HepG2 (cell line): ENCODE measurements around the gene ABCC10. TPM values are rescaled to one million over a fixed set of nuclear protein-coding genes. Genes with fewer than 3 reads are reported as not detected.
A peak's percentile ranks its signal among the peaks of the same experiment; 100 is the strongest.

Experiments
- ATF7 ChIP-seq, 2 experiments: fragments of 450-650 bp in 1 of 2; sonication (generic) in 1 of 2; formaldehyde crosslinking in 1 of 2; IDR thresholded peaks; 2 replicates each; pipeline versions ENCODE4 v1.4.0 to v1.6.1; 2016 to 2020; ENCODE audit warnings: antibody characterized with exemption in 1 of 2, mild to moderate bottlenecking in 1 of 2, missing genetic modification reagents in 1 of 2
- DNMT1 ChIP-seq: sonication (generic); formaldehyde crosslinking; IDR thresholded peaks from 2 replicates; pipeline ENCODE4 v1.5.1; 2020; ENCODE audit warnings: mild to moderate bottlenecking, missing genetic modification reagents
- HHEX ChIP-seq: IDR thresholded peaks from 2 replicates; pipeline ENCODE4 v1.6.1; 2016; ENCODE audit warnings: control low read depth
- MAZ ChIP-seq, 2 experiments: sonication (generic) in 1 of 2; formaldehyde crosslinking in 1 of 2; IDR thresholded peaks; 2 replicates each; pipeline versions ENCODE4 v1.5.0 to v1.6.1; 2012 to 2020; ENCODE audit warnings: low read depth in 2 of 2, mild to moderate bottlenecking in 2 of 2, borderline replicate concordance in 1 of 2, improper control_type of control experiment in 1 of 2, low read length in 1 of 2, missing genetic modification reagents in 1 of 2, moderate library complexity in 1 of 2
- NBN ChIP-seq: fragments of 450-650 bp; conservative IDR thresholded peaks from 2 replicates; pipeline ENCODE4 v1.6.1; 2017
- PHF20 ChIP-seq: sonication (generic); formaldehyde crosslinking; IDR thresholded peaks from 2 replicates; pipeline ENCODE4 v1.5.0; 2020; ENCODE audit warnings: mild to moderate bottlenecking, missing genetic modification reagents
- SIN3B ChIP-seq: fragments of 150-350 bp; IDR thresholded peaks from 2 replicates; pipeline ENCODE4 v1.6.1; 2014; ENCODE audit warnings: low read length
- TCF12 ChIP-seq, 2 experiments: fragments of 450-650 bp in 1 of 2; sonication (generic) in 1 of 2; formaldehyde crosslinking in 1 of 2; IDR thresholded peaks; 2 replicates each; pipeline versions ENCODE4 v1.6.1 to v1.8.0; 2017 to 2022; ENCODE audit warnings: antibody characterized with exemption in 1 of 2, mild to moderate bottlenecking in 1 of 2, missing genetic modification reagents in 1 of 2, moderate library complexity in 1 of 2
- TMF1 ChIP-seq: sonication (generic); formaldehyde crosslinking; IDR thresholded peaks from 2 replicates; pipeline ENCODE4 v1.8.1; 2022; ENCODE audit warnings: low read depth, missing genetic modification reagents
- ZBTB38 ChIP-seq: sonication (generic); formaldehyde crosslinking; IDR thresholded peaks from 2 replicates; pipeline ENCODE4 v1.5.1; 2020; ENCODE audit warnings: mild to moderate bottlenecking, missing genetic modification reagents
- ZNF441 ChIP-seq: sonication (generic); formaldehyde crosslinking; IDR thresholded peaks from 2 replicates; pipeline ENCODE4 v1.7.0; 2021; ENCODE audit warnings: missing genetic modification reagents, borderline replicate concordance
- ZNF660 ChIP-seq: sonication (generic); formaldehyde crosslinking; IDR thresholded peaks from 2 replicates; pipeline ENCODE4 v1.5.1; 2020; ENCODE audit warnings: mild to moderate bottlenecking, low read depth, missing genetic modification reagents, borderline replicate concordance
- ZNF790 ChIP-seq: sonication (generic); formaldehyde crosslinking; IDR thresholded peaks from 2 replicates; pipeline ENCODE4 v1.8.0; 2022; ENCODE audit warnings: missing genetic modification reagents, mild to moderate bottlenecking, borderline replicate concordance
- polyA plus RNA-seq, 8 experiments: library from polyadenylated mRNA; depleted of rRNA in 3 of 8; stranded (reverse) in 7 of 8; unstranded in 1 of 8; fragments of >200 nt; fragmentation: Illumina TruSeq in 4 of 8; extraction: Trizol in 4 of 8; gene quantifications; 2 replicates each; pipeline versions ENCODE4 v1.2.1 to v1.2.3, GENCODE V29; 2011 to 2016; ENCODE audit warnings: low read depth in 4 of 8, missing spikeins in 1 of 8, mixed read lengths in 1 of 8; ENCODE audit not compliant: insufficient read depth in 1 of 8
- total RNA-seq, 5 experiments: library from RNA; depleted of rRNA; stranded (reverse); fragments of >200 nt; fragmentation: Illumina TruSeq; extraction: Trizol; gene quantifications; 2 replicates each; pipeline ENCODE4 v1.2.3, GENCODE V29; 2016; ENCODE audit warnings: low read depth in 1 of 5
- TF ChIP-seq, protein P1 (sequence below): sonication (generic); formaldehyde crosslinking; IDR thresholded peaks from 2 replicates; pipeline ENCODE4 v1.5.0; 2020; ENCODE audit warnings: mild to moderate bottlenecking, missing genetic modification reagents
- TF ChIP-seq, protein P2 (sequence below): sonication (generic); formaldehyde crosslinking; IDR thresholded peaks from 2 replicates; pipeline ENCODE4 v1.5.0; 2020; ENCODE audit warnings: missing genetic modification reagents, mild to moderate bottlenecking, borderline replicate concordance
- TF ChIP-seq, protein P3 (sequence below): sonication (generic); formaldehyde crosslinking; IDR thresholded peaks from 2 replicates; pipeline ENCODE4 v1.4.0; 2020; ENCODE audit warnings: mild to moderate bottlenecking, missing genetic modification reagents
- TF ChIP-seq, protein P4 (sequence below): sonication (generic); formaldehyde crosslinking; IDR thresholded peaks from 2 replicates; pipeline ENCODE4 v1.8.1; 2023; ENCODE audit warnings: missing genetic modification reagents, inconsistent platforms, borderline replicate concordance

ABCC10 gene
- total and polyA plus RNA-seq, 2 of the 13 experiments (the other 11 are each of a cell fraction or from before 2014, with no cell fraction given), result 16.0 to 24.3 TPM

DNA sequence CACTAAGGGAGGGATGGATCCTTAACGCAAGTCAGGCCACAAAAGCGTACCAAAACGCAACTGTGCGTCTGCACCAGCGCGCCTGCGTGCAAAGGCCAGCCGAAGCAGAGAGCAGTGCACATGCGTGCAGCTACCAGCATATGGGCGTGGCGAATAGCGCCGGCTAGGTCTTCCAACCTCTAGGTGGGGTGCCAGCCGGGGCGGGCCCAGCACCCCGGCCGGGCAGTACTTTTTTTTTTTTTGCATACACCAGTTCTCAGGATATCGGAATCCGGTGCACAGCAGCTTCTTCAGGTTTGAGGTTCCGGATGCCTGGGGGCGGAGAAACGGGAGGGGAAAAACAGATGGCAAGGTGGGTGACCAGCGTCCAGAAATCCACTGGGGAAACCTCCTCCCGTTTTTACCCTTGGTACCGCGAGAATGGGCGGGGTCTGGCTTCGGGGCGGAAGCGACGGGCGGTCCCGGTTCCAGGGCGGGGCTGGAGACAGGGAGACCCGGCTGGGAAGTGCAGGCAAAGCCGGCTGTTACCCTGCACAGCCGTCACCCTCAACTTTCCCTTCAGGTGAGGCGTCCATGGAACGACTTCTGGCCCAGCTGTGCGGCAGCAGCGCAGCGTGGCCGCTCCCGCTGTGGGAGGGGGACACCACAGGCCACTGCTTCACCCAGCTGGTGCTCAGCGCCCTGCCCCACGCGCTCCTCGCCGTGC lies at the start of gene ABCC10 (continued):
- TF ChIP-seq, protein P1, sequence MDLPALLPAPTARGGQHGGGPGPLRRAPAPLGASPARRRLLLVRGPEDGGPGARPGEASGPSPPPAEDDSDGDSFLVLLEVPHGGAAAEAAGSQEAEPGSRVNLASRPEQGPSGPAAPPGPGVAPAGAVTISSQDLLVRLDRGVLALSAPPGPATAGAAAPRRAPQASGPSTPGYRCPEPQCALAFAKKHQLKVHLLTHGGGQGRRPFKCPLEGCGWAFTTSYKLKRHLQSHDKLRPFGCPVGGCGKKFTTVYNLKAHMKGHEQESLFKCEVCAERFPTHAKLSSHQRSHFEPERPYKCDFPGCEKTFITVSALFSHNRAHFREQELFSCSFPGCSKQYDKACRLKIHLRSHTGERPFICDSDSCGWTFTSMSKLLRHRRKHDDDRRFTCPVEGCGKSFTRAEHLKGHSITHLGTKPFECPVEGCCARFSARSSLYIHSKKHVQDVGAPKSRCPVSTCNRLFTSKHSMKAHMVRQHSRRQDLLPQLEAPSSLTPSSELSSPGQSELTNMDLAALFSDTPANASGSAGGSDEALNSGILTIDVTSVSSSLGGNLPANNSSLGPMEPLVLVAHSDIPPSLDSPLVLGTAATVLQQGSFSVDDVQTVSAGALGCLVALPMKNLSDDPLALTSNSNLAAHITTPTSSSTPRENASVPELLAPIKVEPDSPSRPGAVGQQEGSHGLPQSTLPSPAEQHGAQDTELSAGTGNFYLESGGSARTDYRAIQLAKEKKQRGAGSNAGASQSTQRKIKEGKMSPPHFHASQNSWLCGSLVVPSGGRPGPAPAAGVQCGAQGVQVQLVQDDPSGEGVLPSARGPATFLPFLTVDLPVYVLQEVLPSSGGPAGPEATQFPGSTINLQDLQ (CRISPR knock-in tag), result 0 out of 2 replicates have a peak, but pooled peaks have one; percentile 82
- TF ChIP-seq, protein P2, sequence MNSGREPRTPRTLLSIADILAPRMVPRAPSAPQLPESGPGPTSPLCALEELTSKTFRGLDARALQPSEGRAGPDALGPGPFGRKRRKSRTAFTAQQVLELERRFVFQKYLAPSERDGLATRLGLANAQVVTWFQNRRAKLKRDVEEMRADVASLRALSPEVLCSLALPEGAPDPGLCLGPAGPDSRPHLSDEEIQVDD (CRISPR knock-in tag), result peak; percentile 20; the same call in 1 of the 2 replicates
- TF ChIP-seq, protein P3, sequence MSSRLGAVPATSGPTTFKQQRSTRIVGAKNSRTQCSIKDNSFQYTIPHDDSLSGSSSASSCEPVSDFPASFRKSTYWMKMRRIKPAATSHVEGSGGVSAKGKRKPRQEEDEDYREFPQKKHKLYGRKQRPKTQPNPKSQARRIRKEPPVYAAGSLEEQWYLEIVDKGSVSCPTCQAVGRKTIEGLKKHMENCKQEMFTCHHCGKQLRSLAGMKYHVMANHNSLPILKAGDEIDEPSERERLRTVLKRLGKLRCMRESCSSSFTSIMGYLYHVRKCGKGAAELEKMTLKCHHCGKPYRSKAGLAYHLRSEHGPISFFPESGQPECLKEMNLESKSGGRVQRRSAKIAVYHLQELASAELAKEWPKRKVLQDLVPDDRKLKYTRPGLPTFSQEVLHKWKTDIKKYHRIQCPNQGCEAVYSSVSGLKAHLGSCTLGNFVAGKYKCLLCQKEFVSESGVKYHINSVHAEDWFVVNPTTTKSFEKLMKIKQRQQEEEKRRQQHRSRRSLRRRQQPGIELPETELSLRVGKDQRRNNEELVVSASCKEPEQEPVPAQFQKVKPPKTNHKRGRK (CRISPR knock-in tag), result no peak
- TF ChIP-seq, protein P4, sequence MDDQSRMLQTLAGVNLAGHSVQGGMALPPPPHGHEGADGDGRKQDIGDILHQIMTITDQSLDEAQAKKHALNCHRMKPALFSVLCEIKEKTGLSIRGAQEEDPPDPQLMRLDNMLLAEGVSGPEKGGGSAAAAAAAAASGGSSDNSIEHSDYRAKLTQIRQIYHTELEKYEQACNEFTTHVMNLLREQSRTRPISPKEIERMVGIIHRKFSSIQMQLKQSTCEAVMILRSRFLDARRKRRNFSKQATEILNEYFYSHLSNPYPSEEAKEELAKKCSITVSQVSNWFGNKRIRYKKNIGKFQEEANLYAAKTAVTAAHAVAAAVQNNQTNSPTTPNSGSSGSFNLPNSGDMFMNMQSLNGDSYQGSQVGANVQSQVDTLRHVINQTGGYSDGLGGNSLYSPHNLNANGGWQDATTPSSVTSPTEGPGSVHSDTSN (CRISPR knock-in tag), result no peak
- TF ChIP-seq MAZ (IDR thresholded peaks at IDR 0.05; ENCODE audit: borderline replicate concordance, low read depth, low read length) (peak; percentile 59; the same call in 1 of the 2 replicates), MAZ (CRISPR knock-in tag; IDR thresholded peaks at IDR 0.05; ENCODE audit: low read depth) (peak; percentile 85), ZBTB38 (CRISPR knock-in tag) (peak; percentile 61), TCF12 (IDR thresholded peaks at IDR 0.05) (no peak), TCF12 (CRISPR knock-in tag; IDR thresholded peaks at IDR 0.05) (peak; percentile 87; the same call in 1 of the 2 replicates), ZNF790 (CRISPR knock-in tag) (no peak; the same call in 1 of the 2 replicates), ZNF660 (CRISPR knock-in tag) (no peak; the same call in 1 of the 2 replicates), TMF1 (peak; percentile 11; the same call in 1 of the 2 replicates), ATF7 (IDR thresholded peaks at IDR 0.05) (no peak), ATF7 (CRISPR knock-in tag; IDR thresholded peaks at IDR 0.05) (peak; percentile 27), NBN (no peak), DNMT1 (CRISPR knock-in tag) (peak; percentile 70; the same call in 1 of the 2 replicates), PHF20 (CRISPR knock-in tag) (peak; percentile 87), HHEX (CRISPR knock-in tag) (0 out of 2 replicates have a peak, but pooled peaks have one; percentile 7), SIN3B (no peak), ZNF441 (CRISPR knock-in tag) (peak; percentile 55; the same call in 1 of the 2 replicates)
